EL (cell line): Measurements from ENCODE around the gene LRCH3.
A peak's percentile ranks its signal among the peaks of the same experiment; 100 is the strongest.
"Not testable (repeated sequence)": the region's sequence is repeated elsewhere in the genome, so short reads cannot be mapped to it uniquely, and the experiment has no call there.

Source experiments
- DNase-seq: peaks from one replicate; pipeline ENCODE4 v3.0.0-alpha.2; 2016

The LRCH3 gene

GRCh38 chr3:197889204-197889930 lies 98.3 kb downstream of the LRCH3 start:
- DNase-seq, result no peak

- no peak for DNase-seq
Observed at GRCh38 chr3:197890693-197891092, 99.6 kb downstream of the LRCH3 start.

DNA sequence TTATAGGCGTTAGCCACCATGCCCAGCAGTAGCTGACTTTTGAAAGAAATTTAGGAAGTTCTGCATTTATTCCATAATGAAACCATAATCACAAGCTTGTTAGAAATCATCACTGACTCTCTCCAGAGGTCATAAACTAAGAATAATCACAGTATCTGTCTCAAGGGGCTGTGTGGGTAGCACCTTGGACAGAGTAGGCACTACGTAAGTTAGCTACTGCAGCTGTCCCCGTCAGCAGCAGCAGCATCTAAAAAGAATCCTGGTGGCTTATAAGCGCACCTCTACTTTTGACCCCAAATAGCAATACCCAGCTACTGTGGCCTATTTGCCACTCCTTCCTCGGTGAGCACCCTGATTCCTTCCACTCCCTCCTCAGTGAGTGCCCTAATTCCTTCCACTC lies 101.1 kb downstream of the LRCH3 start:
- no peak for DNase-seq

DNA sequence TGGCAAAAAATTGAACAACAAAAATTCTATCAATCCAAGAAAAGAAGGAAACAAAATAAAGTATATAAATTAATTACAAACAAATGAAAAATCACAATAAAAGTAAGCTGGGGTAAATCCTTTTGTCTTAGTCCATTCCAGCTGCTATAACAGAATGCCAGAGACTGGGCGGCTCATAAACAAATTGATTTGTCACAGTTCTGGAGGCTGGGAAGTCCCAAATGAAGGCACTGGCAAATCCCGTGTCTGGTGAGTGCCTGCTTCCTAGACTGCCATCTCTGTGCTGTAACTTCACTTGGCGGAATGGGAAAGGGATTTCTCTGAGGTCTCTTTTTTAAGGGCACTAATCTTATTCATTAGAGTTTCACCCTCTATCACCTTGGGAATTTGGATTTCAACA lies 105.4 kb downstream of the LRCH3 start:
- no peak for DNase-seq

DNA sequence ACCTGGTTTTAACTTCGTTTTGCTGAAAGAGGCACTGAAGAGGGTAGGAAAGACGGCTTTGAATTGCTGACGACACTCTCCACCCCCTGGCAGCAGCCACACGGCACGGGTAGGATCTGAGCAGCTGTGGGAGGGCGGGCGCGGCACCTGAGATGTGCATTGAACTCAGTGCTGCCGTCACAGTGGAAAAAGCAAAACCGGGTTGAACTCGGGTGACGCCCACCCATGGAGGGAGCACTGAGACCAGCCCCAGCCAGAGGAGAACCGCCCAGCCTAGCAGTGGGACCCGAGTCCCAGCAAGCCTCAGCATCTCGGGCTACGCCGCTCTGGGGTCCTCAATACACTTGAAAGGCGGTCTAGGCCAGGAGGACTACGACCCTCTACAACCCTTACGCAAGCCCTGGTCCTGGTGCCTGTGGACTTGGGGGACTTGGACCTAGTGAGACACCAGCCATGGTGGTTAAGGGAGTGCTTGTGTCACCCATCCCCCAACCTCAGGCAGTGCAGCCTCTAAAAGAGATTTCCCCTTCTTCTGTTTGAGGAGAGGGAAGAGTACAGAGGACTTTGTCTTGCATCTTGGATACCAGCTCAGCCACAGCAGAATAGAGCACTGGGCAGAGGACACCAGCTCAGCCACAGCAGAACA lies 108.9 kb downstream of the LRCH3 start:
- no peak for DNase-seq

DNA sequence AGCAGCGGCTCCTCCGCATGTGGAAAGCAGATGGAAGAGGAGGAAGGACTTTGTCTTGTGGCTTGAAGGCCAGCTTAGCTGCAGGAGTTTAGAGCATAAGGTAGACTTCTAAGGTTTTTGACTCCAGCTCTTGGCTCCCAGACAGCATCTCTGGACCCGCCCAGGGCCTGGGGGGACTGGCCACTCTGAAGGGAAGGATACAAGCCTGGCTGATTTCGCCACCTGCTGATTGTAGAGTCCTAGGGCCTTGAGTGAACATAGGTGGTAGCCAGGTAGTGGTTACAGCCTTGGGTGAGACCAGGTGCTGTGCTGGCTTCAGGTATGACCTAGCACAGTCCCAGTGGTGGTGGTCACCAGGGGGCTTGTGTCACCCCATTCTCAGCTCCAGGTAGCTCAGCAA lies 110.6 kb downstream of the LRCH3 start:
- DNase-seq, result no peak

DNA sequence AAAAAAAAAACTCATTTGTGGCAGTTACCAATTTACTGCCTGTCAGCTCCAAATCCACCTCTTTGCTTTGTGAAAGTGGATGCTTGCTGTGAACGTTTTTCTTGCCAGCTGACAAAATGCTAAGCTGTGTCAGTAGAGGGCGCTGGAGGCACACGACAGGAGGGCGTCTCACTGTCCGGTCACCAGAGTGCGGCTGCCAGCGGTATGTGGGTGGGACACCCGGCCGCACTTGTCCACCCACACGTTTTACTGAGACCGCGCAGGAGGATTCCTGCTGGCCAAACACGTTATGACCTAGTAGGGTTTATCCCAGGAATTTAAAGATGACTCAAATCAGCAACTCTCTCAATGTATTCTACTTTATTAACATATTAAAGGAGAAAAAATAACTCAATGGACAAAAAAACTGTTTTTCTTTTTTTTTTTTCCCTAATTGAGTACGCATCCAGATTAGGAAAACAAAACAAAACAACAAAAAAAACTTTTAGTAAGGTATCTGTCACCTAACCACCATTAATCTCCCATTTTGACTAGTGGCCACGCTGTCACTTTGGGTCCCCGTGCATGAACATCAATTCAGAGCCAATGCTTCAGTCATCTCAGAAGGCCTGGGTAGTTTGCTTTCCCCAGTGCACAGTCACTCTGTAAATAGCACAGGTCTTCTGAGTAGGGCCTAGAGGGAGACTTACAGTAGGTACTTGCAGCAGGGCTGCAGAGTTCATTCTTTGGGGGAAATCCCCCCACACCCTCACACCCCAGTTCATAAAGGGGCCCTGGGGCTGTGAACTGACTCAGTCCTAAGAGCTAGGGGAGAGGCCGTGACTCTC lies 115.2 kb downstream of the LRCH3 start:
- peak; percentile 97 for DNase-seq

DNA sequence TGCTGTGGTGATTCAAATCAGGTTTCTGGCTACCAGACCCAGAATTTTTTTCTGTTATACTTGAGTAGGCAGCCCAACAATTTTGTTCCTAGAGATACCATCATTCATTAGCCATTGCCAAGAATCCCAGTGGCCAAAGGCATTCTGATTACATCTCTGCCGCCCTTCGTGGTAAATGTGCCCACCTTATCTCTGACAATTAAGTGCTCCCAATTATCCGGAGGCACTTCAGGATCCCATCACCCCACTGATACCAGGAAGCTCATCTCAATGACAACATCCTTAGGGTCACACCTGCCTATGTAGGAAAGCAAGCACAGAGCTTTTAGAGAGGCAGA lies 115.8 kb downstream of the LRCH3 start:
- no peak for DNase-seq

- DNase-seq, result peak; percentile 16
Observed at GRCh38 chr3:197907196-197907595, 116.1 kb downstream of the LRCH3 start.

GRCh38 chr3:197908550-197908949 lies 117.5 kb downstream of the LRCH3 start:
- DNase-seq, result peak; percentile 57

DNA sequence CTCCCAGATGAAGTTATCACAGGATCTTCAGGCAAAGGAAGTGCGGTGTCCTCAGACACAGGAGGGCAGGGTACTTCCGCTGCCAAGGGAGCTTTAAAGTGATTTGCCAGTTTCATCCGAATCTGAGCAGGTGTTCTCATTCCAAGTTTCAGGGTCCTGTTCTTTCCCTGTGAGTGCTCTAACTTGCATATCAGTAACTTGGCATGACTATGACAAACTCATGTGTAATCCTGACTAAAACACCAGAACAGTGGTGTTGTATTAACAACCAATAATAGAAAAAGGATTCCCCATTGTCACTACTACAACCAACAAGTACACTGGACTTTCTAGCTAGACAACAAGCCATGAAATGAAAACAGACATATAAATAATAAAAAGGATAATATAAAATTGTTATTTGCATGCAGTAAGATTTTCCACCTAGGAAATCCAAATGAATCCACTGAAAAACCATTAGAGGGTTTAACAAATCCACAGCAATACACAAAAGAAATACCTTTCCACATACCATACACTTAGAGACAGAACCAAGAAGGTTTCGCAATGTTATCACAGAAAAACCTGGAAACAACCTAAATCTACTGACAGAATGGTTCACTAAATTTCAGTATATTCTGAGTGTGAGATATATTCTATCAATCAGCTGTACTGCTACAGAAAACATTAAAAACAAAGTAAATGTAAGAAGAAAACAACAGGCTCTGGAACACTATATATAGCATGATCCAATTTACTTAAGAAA lies 118.1 kb downstream of the LRCH3 start:
- no peak for DNase-seq

- DNase-seq, result no peak
Observed at GRCh38 chr3:197912741-197913476, 121.9 kb downstream of the LRCH3 start.

- DNase-seq, result no peak
Observed at GRCh38 chr3:197913641-197914380, 122.8 kb downstream of the LRCH3 start.

- DNase-seq, result not testable (repeated sequence)
Observed at GRCh38 chr3:197921429-197922275, 130.6 kb downstream of the LRCH3 start.

DNA sequence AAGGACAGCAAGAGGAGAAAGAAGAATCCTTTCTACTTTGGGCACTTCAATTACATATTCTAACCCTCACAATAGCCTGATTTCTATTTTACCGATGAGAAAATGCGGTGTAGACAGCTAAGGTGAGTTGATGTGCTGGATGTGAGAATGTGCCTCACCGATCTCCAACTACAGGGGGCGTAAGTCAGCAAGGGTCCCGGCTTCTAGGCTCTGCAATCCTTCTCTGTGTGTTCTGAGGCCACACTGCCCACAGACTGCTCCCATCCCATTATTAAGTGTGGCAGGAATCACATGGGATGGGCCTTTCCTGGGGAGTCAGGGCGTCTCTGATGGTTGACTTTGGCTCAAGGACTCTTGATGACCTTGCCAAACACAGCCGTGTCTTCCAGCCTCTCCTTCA lies 135.4 kb downstream of the LRCH3 start:
- no peak for DNase-seq

GRCh38 chr3:197927578-197927977 lies 136.5 kb downstream of the LRCH3 start:
- not testable (repeated sequence) for DNase-seq

GRCh38 chr3:197936819-197937384 lies 145.8 kb downstream of the LRCH3 start:
- DNase-seq, result no peak
